Ascending aorta (tissue), 2 donors: Measurements from ENCODE around the gene ZMIZ2. TPM values are rescaled to one million over a fixed set of nuclear protein-coding genes. Genes with fewer than 3 reads are reported as not detected.

Source experiments
- DNase-seq, 2 donors: peaks; one replicate each; pipeline ENCODE4 v3.0.0-alpha.2; 2019; ENCODE audit warnings: low spot score in 2 of 2
- H3K27ac ChIP-seq, 2 donors: fragments of 200-600 bp; sonication (generic); one replicate each; pipeline ENCODE4 v1.5.1; 2016 to 2017; ENCODE audit warnings: mild to moderate bottlenecking in 1 of 2
- H3K27me3 ChIP-seq: fragments of 200-600 bp; sonication (generic); one replicate; pipeline ENCODE4 v1.5.1; 2017
- H3K36me3 ChIP-seq, 2 donors: fragments of 200-600 bp; sonication (generic); one replicate each; pipeline ENCODE4 v1.5.1; 2016
- H3K4me1 ChIP-seq, 2 donors: fragments of 200-600 bp; sonication (generic); one replicate each; pipeline ENCODE4 v1.5.1; 2016 to 2017; ENCODE audit warnings: mild to moderate bottlenecking in 1 of 2
- H3K4me3 ChIP-seq, 2 donors: fragments of 200-600 bp; sonication (generic); one replicate each; pipeline ENCODE4 v1.5.1; 2016 to 2017; ENCODE audit warnings: mild to moderate bottlenecking in 1 of 2
- H3K9me3 ChIP-seq, 2 donors: fragments of 200-600 bp; sonication (generic); one replicate each; pipeline ENCODE4 v1.5.1; 2016
- CTCF ChIP-seq, 3 experiments: fragments of 200-600 bp in 2 of 3; fragments of 450-650 bp in 1 of 3; sonication (generic) in 2 of 3; IDR thresholded peaks; one replicate each; pipeline ENCODE4 v1.5.1; 2016 to 2019; ENCODE audit warnings: antibody characterized with exemption in 3 of 3, mild to moderate bottlenecking in 1 of 3, moderate library complexity in 1 of 3
- intact Hi-C: fragments of 100-400 bp; cut with DNase I; formaldehyde crosslinking; loops from one replicate; pipeline ENCODE4 v1.15.1; 2023
- total RNA-seq: library from RNA; depleted of rRNA; stranded (reverse); fragments of >200 nt; gene quantifications from one replicate; pipeline ENCODE4 v1.1.0, GENCODE V29; 2016

ZMIZ2 gene
- total RNA-seq, 1 donor from 2014 or later = 75.5 TPM

- TF ChIP-seq CTCF (IDR thresholded peaks at IDR 0.05) = no peak
- intact Hi-C loops = no loop called here
- H3K4me3 ChIP-seq = no peak overlapping the region
- DNase-seq = no peak
- H3K9me3 ChIP-seq = no peaks in the 10 kb centered on the region
- no peaks in the 10 kb centered on the region for H3K27me3 ChIP-seq
- peaks cover 50 to 52% of the 10 kb centered on the region in 2 donors for H3K36me3 ChIP-seq
- peaks cover 10 to 25% of the 10 kb centered on the region in 2 donors for H3K4me1 ChIP-seq
- H3K27ac ChIP-seq = peak overlapping the region; percentile 52 to 67
These were observed 18.7 kb downstream of the ZMIZ2 start for GRCh38 chr7:44767134-44767911.

GRCh38 chr7:44767912-44768627 is 19.4 kb downstream of the ZMIZ2 start:
- no peak for DNase-seq
- TF ChIP-seq CTCF (IDR thresholded peaks at IDR 0.05) = no peak

GRCh38 chr7:44768628-44769371 is 20.2 kb downstream of the ZMIZ2 start:
- peak overlapping the region; percentile 52 to 67 for H3K27ac ChIP-seq
- no peaks in the 10 kb centered on the region for H3K9me3 ChIP-seq
- TF ChIP-seq CTCF (IDR thresholded peaks at IDR 0.05) = no peak
- H3K27me3 ChIP-seq = no peaks in the 10 kb centered on the region
- intact Hi-C loops = loop anchor here (1.0 to 2.0 kb wide), 2 partner anchors 20 to 29 kb away; partner anchors contain the start of gene ZMIZ2
- peak overlapping the region in 1 of 2 donors; percentile 6 for H3K4me3 ChIP-seq
- peaks cover 10 to 25% of the 10 kb centered on the region in 2 donors for H3K4me1 ChIP-seq
- peaks cover 36 to 38% of the 10 kb centered on the region in 2 donors for H3K36me3 ChIP-seq
- DNase-seq = no peak

More at GRCh38 chr7:44767912-44768627, 19.4 kb downstream of the ZMIZ2 start:
- intact Hi-C loops = loop anchor here (1.0 to 2.0 kb wide), 2 partner anchors 19 to 29 kb away; partner anchors contain the start of gene ZMIZ2
- Histone ChIP-seq H3K27ac (peak overlapping the region; percentile 52 to 67), H3K36me3 (peaks cover 43 to 45% of the 10 kb centered on the region in 2 donors), H3K9me3 (no peaks in the 10 kb centered on the region), H3K4me1 (peaks cover 10 to 25% of the 10 kb centered on the region in 2 donors), H3K4me3 (peak overlapping the region in 1 of 2 donors; percentile 6), H3K27me3 (no peaks in the 10 kb centered on the region)

GRCh38 chr7:44769376-44769775 is 20.7 kb downstream of the ZMIZ2 start:
- Histone ChIP-seq H3K27me3 (no peaks in the 10 kb centered on the region), H3K9me3 (no peaks in the 10 kb centered on the region), H3K36me3 (peaks cover 30 to 32% of the 10 kb centered on the region in 2 donors), H3K4me3 (peak overlapping the region in 1 of 2 donors; percentile 50), H3K4me1 (peaks cover 10 to 25% of the 10 kb centered on the region in 2 donors), H3K27ac (peak overlapping the region; percentile 52 to 67)
- TF ChIP-seq CTCF (IDR thresholded peaks at IDR 0.05) = no peak
- no peak for DNase-seq
- intact Hi-C loops = loop anchor here (2.0 kb wide), 1 partner anchor 21 kb away; the partner anchor contains the start of gene ZMIZ2

- Histone ChIP-seq H3K27me3 (no peaks in the 10 kb centered on the region), H3K27ac (peak overlapping the region; percentile 52 to 67), H3K9me3 (no peaks in the 10 kb centered on the region), H3K4me3 (peak overlapping the region; percentile 26 to 50), H3K36me3 (peaks cover 25 to 27% of the 10 kb centered on the region in 2 donors), H3K4me1 (peaks cover 10 to 25% of the 10 kb centered on the region in 2 donors)
- DNase-seq = no peak
- no peak for TF ChIP-seq CTCF (IDR thresholded peaks at IDR 0.05)
- intact Hi-C loops = loop anchor here (2.0 kb wide), 1 partner anchor 21 kb away; the partner anchor contains the start of gene ZMIZ2
These were observed 21.2 kb downstream of the ZMIZ2 start for GRCh38 chr7:44769776-44770294.
